Measurements from ENCODE around the gene CD300C.

- TF ChIP-seq ZNF512 (CRISPR knock-in tag; IDR thresholded peaks at IDR 0.05; ENCODE audit: borderline replicate concordance) (no peak), ATF3 (CRISPR knock-in tag; conservative IDR thresholded peaks at IDR 0.05) (no peak), NR2C2 (CRISPR knock-in tag; IDR thresholded peaks at IDR 0.05) (no peak), MYBL2 (CRISPR knock-in tag; IDR thresholded peaks at IDR 0.05) (no peak), STAT6 (CRISPR knock-in tag; conservative IDR thresholded peaks at IDR 0.05; ENCODE audit: low read depth) (no peak)
Measured at GRCh38 chr17:74520016-74520434, 25.9 kb downstream of the CD300C start.

Data from WTC11 (cell line).